ENCODE data around the gene NXPH3. TPM values are rescaled to one million over a fixed set of nuclear protein-coding genes. Genes with fewer than 3 reads are reported as not detected.
A peak's percentile ranks its signal among the peaks of the same experiment; 100 is the strongest.

NXPH3 gene
- total and polyA plus RNA-seq, 2 of the 13 experiments (the other 11 are each of a cell fraction or from before 2014, with no cell fraction given) = 0.04 to 0.58 TPM

DNA sequence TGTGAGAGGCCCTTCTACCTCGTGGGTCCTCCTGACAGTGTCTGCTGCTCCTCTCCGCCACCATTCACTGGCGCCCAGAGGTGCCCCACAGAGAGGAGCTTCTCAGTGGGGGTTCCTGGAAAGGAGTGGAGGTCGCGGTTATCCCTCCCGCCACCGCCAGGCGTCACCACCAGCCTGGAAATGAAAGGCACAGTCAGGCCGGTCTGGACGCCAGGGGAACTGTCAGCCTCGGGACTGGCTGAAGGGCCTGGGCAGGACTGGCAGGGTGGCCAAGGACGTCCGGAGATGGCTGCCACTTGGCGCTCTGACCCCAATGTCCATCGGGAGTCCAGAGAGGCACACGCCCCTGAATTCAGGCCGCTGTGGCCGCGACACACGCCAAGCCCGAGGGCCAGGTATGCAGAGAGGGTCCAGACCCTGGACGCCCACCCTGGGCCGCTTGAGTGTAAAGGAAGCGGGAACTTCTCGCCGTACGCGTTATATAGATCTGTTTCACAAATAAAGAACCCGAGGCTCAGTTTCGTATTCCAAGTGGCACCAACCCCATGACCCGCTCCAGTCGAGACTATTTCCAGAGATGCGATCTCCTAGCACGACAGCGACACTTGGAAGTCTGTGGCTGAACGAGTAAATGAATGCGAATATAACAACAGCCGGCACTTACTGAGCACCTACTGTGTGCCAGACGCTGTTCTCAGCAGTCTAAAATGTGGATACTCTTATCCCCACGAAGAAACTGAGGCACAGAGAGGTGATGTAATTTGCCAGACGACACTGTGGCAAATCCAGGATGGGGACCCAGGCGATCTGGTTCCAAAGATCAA, 7.6 kb upstream of the NXPH3 start (continued):
- TF ChIP-seq, protein P1, sequence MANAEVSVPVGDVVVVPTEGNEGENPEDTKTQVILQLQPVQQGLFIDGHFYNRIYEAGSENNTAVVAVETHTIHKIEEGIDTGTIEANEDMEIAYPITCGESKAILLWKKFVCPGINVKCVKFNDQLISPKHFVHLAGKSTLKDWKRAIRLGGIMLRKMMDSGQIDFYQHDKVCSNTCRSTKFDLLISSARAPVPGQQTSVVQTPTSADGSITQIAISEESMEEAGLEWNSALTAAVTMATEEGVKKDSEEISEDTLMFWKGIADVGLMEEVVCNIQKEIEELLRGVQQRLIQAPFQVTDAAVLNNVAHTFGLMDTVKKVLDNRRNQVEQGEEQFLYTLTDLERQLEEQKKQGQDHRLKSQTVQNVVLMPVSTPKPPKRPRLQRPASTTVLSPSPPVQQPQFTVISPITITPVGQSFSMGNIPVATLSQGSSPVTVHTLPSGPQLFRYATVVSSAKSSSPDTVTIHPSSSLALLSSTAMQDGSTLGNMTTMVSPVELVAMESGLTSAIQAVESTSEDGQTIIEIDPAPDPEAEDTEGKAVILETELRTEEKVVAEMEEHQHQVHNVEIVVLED (CRISPR knock-in tag; IDR thresholded peaks at IDR 0.05; ENCODE audit: borderline replicate concordance) = peak; percentile 62; the same call in 1 of the 2 replicates
- TF ChIP-seq ZFY (CRISPR knock-in tag; IDR thresholded peaks at IDR 0.05) (peak; percentile 63; the same call in 1 of the 2 replicates), SOX13 (IDR thresholded peaks at IDR 0.05) (0 out of 2 replicates have a peak, but pooled peaks have one; percentile 26), SOX13 (CRISPR knock-in tag; conservative IDR thresholded peaks at IDR 0.05 in 1 of 2, IDR thresholded peaks at IDR 0.05 in 1 of 2) (no peak; a peak in 1 of 4 replicates), NCOA1 (CRISPR knock-in tag; IDR thresholded peaks at IDR 0.05) (no peak), FOXO1 (CRISPR knock-in tag; IDR thresholded peaks at IDR 0.05) (0 out of 2 replicates have a peak, but pooled peaks have one; percentile 40), ZNF251 (CRISPR knock-in tag; IDR thresholded peaks at IDR 0.05) (no peak), RBAK (CRISPR knock-in tag; IDR thresholded peaks at IDR 0.05) (peak; percentile 34; the same call in 1 of the 2 replicates), ZNF44 (CRISPR knock-in tag; IDR thresholded peaks at IDR 0.05) (peak; percentile 80), ZNF446 (CRISPR knock-in tag; IDR thresholded peaks at IDR 0.05) (no peak), ARNTL (CRISPR knock-in tag; IDR thresholded peaks at IDR 0.05) (peak; percentile 47; the same call in 1 of the 2 replicates)
- TF ChIP-seq, protein P2, sequence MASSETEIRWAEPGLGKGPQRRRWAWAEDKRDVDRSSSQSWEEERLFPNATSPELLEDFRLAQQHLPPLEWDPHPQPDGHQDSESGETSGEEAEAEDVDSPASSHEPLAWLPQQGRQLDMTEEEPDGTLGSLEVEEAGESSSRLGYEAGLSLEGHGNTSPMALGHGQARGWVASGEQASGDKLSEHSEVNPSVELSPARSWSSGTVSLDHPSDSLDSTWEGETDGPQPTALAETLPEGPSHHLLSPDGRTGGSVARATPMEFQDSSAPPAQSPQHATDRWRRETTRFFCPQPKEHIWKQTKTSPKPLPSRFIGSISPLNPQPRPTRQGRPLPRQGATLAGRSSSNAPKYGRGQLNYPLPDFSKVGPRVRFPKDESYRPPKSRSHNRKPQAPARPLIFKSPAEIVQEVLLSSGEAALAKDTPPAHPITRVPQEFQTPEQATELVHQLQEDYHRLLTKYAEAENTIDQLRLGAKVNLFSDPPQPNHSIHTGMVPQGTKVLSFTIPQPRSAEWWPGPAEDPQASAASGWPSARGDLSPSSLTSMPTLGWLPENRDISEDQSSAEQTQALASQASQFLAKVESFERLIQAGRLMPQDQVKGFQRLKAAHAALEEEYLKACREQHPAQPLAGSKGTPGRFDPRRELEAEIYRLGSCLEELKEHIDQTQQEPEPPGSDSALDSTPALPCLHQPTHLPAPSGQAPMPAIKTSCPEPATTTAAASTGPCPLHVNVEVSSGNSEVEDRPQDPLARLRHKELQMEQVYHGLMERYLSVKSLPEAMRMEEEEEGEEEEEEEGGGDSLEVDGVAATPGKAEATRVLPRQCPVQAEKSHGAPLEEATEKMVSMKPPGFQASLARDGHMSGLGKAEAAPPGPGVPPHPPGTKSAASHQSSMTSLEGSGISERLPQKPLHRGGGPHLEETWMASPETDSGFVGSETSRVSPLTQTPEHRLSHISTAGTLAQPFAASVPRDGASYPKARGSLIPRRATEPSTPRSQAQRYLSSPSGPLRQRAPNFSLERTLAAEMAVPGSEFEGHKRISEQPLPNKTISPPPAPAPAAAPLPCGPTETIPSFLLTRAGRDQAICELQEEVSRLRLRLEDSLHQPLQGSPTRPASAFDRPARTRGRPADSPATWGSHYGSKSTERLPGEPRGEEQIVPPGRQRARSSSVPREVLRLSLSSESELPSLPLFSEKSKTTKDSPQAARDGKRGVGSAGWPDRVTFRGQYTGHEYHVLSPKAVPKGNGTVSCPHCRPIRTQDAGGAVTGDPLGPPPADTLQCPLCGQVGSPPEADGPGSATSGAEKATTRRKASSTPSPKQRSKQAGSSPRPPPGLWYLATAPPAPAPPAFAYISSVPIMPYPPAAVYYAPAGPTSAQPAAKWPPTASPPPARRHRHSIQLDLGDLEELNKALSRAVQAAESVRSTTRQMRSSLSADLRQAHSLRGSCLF (CRISPR knock-in tag; IDR thresholded peaks at IDR 0.05; ENCODE audit: borderline replicate concordance) = no peak
- TF ChIP-seq, protein P3, sequence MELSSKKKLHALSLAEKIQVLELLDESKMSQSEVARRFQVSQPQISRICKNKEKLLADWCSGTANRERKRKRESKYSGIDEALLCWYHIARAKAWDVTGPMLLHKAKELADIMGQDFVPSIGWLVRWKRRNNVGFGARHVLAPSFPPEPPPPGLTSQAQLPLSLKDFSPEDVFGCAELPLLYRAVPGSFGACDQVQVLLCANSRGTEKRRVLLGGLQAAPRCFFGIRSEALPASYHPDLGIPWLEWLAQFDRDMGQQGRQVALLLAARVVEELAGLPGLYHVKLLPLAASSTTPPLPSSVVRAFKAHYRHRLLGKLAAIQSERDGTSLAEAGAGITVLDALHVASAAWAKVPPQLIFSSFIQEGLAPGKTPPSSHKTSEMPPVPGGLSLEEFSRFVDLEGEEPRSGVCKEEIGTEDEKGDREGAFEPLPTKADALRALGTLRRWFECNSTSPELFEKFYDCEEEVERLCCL (CRISPR knock-in tag; IDR thresholded peaks at IDR 0.05; ENCODE audit: borderline replicate concordance) = no peak
- TF ChIP-seq, protein P4, sequence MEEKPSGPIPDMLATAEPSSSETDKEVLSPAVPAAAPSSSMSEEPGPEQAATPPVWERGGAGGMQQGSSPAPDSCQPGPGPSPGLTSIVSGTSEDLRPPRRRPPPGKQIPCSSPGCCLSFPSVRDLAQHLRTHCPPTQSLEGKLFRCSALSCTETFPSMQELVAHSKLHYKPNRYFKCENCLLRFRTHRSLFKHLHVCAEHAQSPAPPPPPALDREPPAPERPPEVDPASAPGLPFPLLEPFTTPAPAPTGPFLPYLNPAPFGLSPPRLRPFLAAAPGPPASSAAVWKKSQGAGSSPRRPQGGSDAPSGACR (CRISPR knock-in tag; IDR thresholded peaks at IDR 0.05) = peak; percentile 71; the same call in 1 of the 2 replicates
- TF ChIP-seq, protein P5, sequence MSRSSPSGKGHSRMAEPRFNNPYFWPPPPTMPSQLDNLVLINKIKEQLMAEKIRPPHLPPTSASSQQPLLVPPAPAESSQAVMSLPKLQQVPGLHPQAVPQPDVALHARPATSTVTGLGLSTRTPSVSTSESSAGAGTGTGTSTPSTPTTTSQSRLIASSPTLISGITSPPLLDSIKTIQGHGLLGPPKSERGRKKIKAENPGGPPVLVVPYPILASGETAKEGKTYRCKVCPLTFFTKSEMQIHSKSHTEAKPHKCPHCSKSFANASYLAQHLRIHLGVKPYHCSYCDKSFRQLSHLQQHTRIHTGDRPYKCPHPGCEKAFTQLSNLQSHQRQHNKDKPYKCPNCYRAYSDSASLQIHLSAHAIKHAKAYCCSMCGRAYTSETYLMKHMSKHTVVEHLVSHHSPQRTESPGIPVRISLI (CRISPR knock-in tag; IDR thresholded peaks at IDR 0.05; ENCODE audit: borderline replicate concordance) = peak; percentile 27; the same call in 1 of the 2 replicates
- TF ChIP-seq, protein P6, sequence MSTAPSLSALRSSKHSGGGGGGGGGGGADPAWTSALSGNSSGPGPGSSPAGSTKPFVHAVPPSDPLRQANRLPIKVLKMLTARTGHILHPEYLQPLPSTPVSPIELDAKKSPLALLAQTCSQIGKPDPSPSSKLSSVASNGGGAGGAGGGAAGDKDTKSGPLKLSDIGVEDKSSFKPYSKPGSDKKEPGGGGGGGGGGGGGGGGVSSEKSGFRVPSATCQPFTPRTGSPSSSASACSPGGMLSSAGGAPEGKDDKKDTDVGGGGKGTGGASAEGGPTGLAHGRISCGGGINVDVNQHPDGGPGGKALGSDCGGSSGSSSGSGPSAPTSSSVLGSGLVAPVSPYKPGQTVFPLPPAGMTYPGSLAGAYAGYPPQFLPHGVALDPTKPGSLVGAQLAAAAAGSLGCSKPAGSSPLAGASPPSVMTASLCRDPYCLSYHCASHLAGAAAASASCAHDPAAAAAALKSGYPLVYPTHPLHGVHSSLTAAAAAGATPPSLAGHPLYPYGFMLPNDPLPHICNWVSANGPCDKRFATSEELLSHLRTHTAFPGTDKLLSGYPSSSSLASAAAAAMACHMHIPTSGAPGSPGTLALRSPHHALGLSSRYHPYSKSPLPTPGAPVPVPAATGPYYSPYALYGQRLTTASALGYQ (CRISPR knock-in tag; IDR thresholded peaks at IDR 0.05) = no peak

Data from HepG2 (cell line).